ENCODE measurements around the gene HEXD. TPM values are rescaled to one million over a fixed set of nuclear protein-coding genes. Genes with fewer than 3 reads are reported as not detected.

The HEXD gene
- total and polyA plus RNA-seq, 2 experiments from 2014 or later: 5.7 to 5.9 TPM

DNA sequence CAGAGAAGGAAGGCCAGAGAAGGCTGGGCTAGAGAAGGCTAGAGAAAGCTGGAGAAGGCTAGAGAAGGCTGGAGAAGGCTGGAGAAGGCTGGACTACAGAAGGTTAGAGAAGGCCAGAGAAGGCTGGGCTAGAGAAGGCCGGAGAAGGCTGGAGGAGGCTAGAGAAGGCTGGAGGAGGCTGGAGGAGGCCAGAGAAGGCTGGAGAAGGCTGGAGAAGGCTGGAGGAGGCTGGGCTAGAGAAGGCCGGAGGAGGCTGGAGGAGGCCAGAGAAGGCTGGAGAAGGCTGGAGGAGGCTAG lies 6.7 kb downstream of the HEXD start:
- H3K27me3 ChIP-seq (replicated peaks; ENCODE audit: insufficient read depth): no peaks in the 10 kb centered on the region
- H3K9me2 ChIP-seq (ENCODE audit: insufficient read depth): no peaks in the 10 kb centered on the region
- TF ChIP-seq EZH2phosphoT487 (IDR thresholded peaks at IDR 0.05; ENCODE audit: insufficient read depth, low read depth) (no peak), EZH2 (IDR thresholded peaks at IDR 0.05; ENCODE audit: insufficient read depth, poor library complexity, severe bottlenecking) (no peak)
- no peaks in the 10 kb centered on the region for H4K20me1 ChIP-seq (ENCODE audit: insufficient read depth)
- H3K4me3 ChIP-seq: no peak overlapping the region
- no peak overlapping the region for H3K9ac ChIP-seq
- H3K9me3 ChIP-seq (ENCODE audit: low read depth): no peaks in the 10 kb centered on the region
- no peaks in the 10 kb centered on the region for H3K36me3 ChIP-seq (ENCODE audit: low read depth)
- H3K4me2 ChIP-seq (ENCODE audit: unreplicated experiment): no peak overlapping the region
- H3F3A ChIP-seq (ENCODE audit: insufficient read depth): no peaks in the 10 kb centered on the region
- WGBS, 2 experiments (ENCODE audit: low coverage in 1 of 2, low lambda C conversion rate in 2 of 2, missing lambda C conversion rate in 2 of 2): 66 to 85% methylated on average over 2 of the region's 2 CpGs
- H2AFZ ChIP-seq: no peak overlapping the region
- no peak for DNase-seq
- no peaks in the 10 kb centered on the region for H3K79me2 ChIP-seq (ENCODE audit: insufficient read depth)
- in situ Hi-C loops (cut with MboI): no loop called here
- no peak overlapping the region for H3K27ac ChIP-seq
- H3K4me1 ChIP-seq (ENCODE audit: insufficient read depth): 0 out of 2 replicates have a peak, but pooled peaks cover under 1% of the 10 kb centered on the region

DNA sequence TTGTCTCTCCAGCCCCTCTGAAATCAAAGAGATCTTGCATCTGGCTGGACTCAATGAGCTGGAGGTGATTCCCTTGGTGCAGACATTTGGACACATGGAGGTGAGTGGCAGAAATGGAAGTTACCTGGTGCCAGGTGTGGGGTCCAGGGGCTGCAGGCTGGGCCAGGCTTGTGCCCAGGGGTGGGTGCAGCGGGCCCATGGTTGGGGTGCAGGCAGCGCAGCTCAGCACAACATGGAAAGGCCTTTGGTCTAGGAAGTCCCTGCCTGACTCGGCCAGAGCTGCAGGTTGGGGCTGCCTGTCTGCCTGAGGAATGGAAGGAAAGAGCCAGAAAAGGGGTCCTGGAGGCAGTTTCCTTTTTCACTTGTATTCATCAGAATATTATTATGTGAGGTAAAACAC lies 10.4 kb downstream of the HEXD start:
- no peaks in the 10 kb centered on the region for H3K27me3 ChIP-seq (replicated peaks; ENCODE audit: insufficient read depth)
- H3K27ac ChIP-seq: no peak overlapping the region
- H3K79me2 ChIP-seq (ENCODE audit: insufficient read depth): no peaks in the 10 kb centered on the region
- H3F3A ChIP-seq (ENCODE audit: insufficient read depth): no peaks in the 10 kb centered on the region
- no peaks in the 10 kb centered on the region for H4K20me1 ChIP-seq (ENCODE audit: insufficient read depth)
- DNase-seq: no peak
- H3K9me3 ChIP-seq (ENCODE audit: low read depth): no peaks in the 10 kb centered on the region
- no peak overlapping the region for H2AFZ ChIP-seq
- H3K9ac ChIP-seq: no peak overlapping the region
- no peak overlapping the region for H3K4me3 ChIP-seq
- TF ChIP-seq EZH2 (IDR thresholded peaks at IDR 0.05; ENCODE audit: insufficient read depth, poor library complexity, severe bottlenecking) (no peak), EZH2phosphoT487 (IDR thresholded peaks at IDR 0.05; ENCODE audit: insufficient read depth, low read depth) (no peak)
- no peaks in the 10 kb centered on the region for H3K9me2 ChIP-seq (ENCODE audit: insufficient read depth)
- H3K36me3 ChIP-seq (ENCODE audit: low read depth): no peaks in the 10 kb centered on the region
- WGBS, 2 experiments (ENCODE audit: low coverage in 1 of 2, low lambda C conversion rate in 2 of 2, missing lambda C conversion rate in 2 of 2): 77 to 98% methylated on average over 3 of the region's 3 CpGs
- in situ Hi-C loops (cut with MboI): no loop called here
- no peak overlapping the region for H3K4me2 ChIP-seq (ENCODE audit: unreplicated experiment)
- H3K4me1 ChIP-seq (ENCODE audit: insufficient read depth): no peaks in the 10 kb centered on the region

DNA sequence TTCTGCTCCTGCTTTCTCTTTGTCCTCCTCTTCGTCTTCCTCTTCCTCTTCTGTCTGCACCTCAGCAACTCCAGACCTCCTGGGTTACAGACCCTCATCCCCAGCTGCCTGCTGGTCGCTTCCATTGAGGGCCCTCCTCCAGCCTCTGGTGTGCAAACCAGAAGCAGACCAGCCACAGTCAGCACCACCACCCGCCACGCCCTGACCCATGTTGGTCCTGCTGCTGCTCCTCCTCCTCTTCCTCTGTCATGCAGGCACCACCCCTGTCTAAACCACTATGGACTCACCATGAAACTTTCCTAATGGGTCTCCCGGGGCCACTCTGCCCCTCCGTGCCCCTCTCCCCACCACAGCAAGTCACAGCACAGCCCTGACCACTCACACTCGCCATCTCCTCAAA lies 11.7 kb downstream of the HEXD start:
- Histone ChIP-seq H3K27ac (no peak overlapping the region), H3K27me3 (replicated peaks; ENCODE audit: insufficient read depth) (no peaks in the 10 kb centered on the region), H3K4me2 (ENCODE audit: unreplicated experiment) (no peak overlapping the region), H4K20me1 (ENCODE audit: insufficient read depth) (no peaks in the 10 kb centered on the region), H3K9me3 (ENCODE audit: low read depth) (no peaks in the 10 kb centered on the region), H3K4me1 (ENCODE audit: insufficient read depth) (no peaks in the 10 kb centered on the region), H3K9me2 (ENCODE audit: insufficient read depth) (no peaks in the 10 kb centered on the region), H3K79me2 (ENCODE audit: insufficient read depth) (no peaks in the 10 kb centered on the region), H3K4me3 (no peak overlapping the region), H3K36me3 (ENCODE audit: low read depth) (no peaks in the 10 kb centered on the region), H3K9ac (no peak overlapping the region), H3F3A (ENCODE audit: insufficient read depth) (no peaks in the 10 kb centered on the region), H2AFZ (no peak overlapping the region)
- TF ChIP-seq EZH2 (IDR thresholded peaks at IDR 0.05; ENCODE audit: insufficient read depth, poor library complexity, severe bottlenecking) (no peak), EZH2phosphoT487 (IDR thresholded peaks at IDR 0.05; ENCODE audit: insufficient read depth, low read depth) (no peak)
- in situ Hi-C loops (cut with MboI): no loop called here
- 73 to 85% methylated on average over 7 of the region's 7 CpGs for WGBS, 2 experiments (ENCODE audit: low coverage in 1 of 2, low lambda C conversion rate in 2 of 2, missing lambda C conversion rate in 2 of 2)
- DNase-seq: no peak

DNA sequence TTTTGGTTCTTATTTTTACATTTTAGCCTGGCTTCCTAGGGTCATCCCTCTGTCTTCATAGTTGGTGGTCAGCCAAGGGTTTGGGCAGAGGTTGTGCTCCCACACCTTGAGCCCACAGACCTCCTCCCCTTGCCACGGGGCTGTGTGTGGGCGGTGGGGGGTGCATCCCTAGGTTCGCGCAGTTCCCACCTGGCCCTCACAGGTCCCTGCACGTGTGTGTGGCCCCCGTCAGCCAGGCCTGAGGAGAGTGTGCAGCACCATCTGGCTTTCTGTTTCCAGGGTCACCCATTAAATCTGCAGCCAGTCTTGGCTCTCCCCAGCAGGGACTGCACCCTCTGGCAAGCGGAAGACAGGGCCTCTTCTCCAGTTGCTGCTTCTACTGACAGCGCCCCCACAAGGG lies 13.9 kb downstream of the HEXD start:
- 82 to 96% methylated on average over 6 to 8 of the region's 8 CpGs for WGBS, 2 experiments (ENCODE audit: low coverage in 1 of 2, low lambda C conversion rate in 2 of 2, missing lambda C conversion rate in 2 of 2)
- no peak for DNase-seq
- no peak overlapping the region for H3K27ac ChIP-seq
- H4K20me1 ChIP-seq (ENCODE audit: insufficient read depth): no peaks in the 10 kb centered on the region
- no peaks in the 10 kb centered on the region for H3K4me1 ChIP-seq (ENCODE audit: insufficient read depth)
- no peaks in the 10 kb centered on the region for H3K9me2 ChIP-seq (ENCODE audit: insufficient read depth)
- no peaks in the 10 kb centered on the region for H3K79me2 ChIP-seq (ENCODE audit: insufficient read depth)
- no peaks in the 10 kb centered on the region for H3K36me3 ChIP-seq (ENCODE audit: low read depth)
- no peak overlapping the region for H2AFZ ChIP-seq
- H3K9ac ChIP-seq: no peak overlapping the region
- no peak overlapping the region for H3K4me3 ChIP-seq
- in situ Hi-C loops (cut with MboI): no loop called here
- TF ChIP-seq EZH2 (IDR thresholded peaks at IDR 0.05; ENCODE audit: insufficient read depth, poor library complexity, severe bottlenecking): no peak
- no peak for TF ChIP-seq EZH2phosphoT487 (IDR thresholded peaks at IDR 0.05; ENCODE audit: insufficient read depth, low read depth)
- H3K4me2 ChIP-seq (ENCODE audit: unreplicated experiment): no peak overlapping the region
- no peaks in the 10 kb centered on the region for H3K9me3 ChIP-seq (ENCODE audit: low read depth)
- no peaks in the 10 kb centered on the region for H3K27me3 ChIP-seq (replicated peaks; ENCODE audit: insufficient read depth)
- H3F3A ChIP-seq (ENCODE audit: insufficient read depth): no peaks in the 10 kb centered on the region

DNA sequence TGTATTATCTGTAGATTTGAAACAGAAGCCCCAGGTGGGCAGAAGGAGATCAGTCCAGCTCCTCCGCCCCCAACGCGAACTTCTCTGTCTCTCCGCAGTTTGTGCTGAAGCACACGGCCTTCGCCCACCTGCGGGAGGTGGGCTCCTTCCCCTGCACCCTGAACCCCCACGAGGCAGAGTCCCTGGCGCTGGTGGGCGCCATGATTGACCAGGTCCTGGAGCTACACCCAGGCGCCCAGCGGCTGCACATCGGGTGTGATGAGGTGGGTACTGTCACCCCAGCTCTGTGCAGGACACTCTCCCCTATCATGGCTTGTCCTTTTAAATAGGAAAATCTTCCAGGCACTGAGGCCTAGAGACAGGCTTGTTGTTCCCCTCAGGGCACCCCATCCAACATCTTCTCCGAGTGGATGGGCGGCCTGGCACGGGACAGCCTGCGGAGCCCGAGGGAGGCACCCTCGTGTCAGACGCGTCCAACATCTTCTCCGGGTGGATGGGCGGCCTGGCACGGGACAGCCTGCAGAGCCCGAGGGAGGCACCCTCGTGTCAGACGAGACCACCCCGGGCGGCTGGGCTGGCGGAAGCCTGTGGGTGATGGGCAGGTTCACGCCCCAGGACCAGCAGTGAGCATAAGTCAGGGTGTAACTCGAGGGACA lies 15.5 kb downstream of the HEXD start:
- Histone ChIP-seq H3K9me2 (ENCODE audit: insufficient read depth) (no peaks in the 10 kb centered on the region), H3K79me2 (ENCODE audit: insufficient read depth) (no peaks in the 10 kb centered on the region), H3K4me1 (ENCODE audit: insufficient read depth) (no peaks in the 10 kb centered on the region), H3K27me3 (replicated peaks; ENCODE audit: insufficient read depth) (no peaks in the 10 kb centered on the region), H3K36me3 (ENCODE audit: low read depth) (no peaks in the 10 kb centered on the region), H3K4me3 (no peak overlapping the region), H2AFZ (no peak overlapping the region), H3K4me2 (ENCODE audit: unreplicated experiment) (no peak overlapping the region), H3F3A (ENCODE audit: insufficient read depth) (no peaks in the 10 kb centered on the region), H4K20me1 (ENCODE audit: insufficient read depth) (no peaks in the 10 kb centered on the region), H3K27ac (no peak overlapping the region), H3K9me3 (ENCODE audit: low read depth) (no peaks in the 10 kb centered on the region), H3K9ac (no peak overlapping the region)
- DNase-seq: no peak
- TF ChIP-seq EZH2phosphoT487 (IDR thresholded peaks at IDR 0.05; ENCODE audit: insufficient read depth, low read depth): no peak
- TF ChIP-seq EZH2 (IDR thresholded peaks at IDR 0.05; ENCODE audit: insufficient read depth, poor library complexity, severe bottlenecking): no peak
- in situ Hi-C loops (cut with MboI): no loop called here
- 87 to 93% methylated on average over 30 to 32 of the region's 32 CpGs for WGBS, 2 experiments (ENCODE audit: low coverage in 1 of 2, low lambda C conversion rate in 2 of 2, missing lambda C conversion rate in 2 of 2)
